HPDE6-E6E7 (cell line): ENCODE data around the gene SLA2.
"Not testable (repeated sequence)": the region's sequence is repeated elsewhere in the genome, so short reads cannot be mapped to it uniquely, and the experiment has no call there.

Experiments used
- DNase-seq: peaks from one replicate; pipeline ENCODE4 v3.0.0; 2011; ENCODE audit warnings: missing footprints; ENCODE audit errors: extremely low spot score

Gene SLA2, protein sequence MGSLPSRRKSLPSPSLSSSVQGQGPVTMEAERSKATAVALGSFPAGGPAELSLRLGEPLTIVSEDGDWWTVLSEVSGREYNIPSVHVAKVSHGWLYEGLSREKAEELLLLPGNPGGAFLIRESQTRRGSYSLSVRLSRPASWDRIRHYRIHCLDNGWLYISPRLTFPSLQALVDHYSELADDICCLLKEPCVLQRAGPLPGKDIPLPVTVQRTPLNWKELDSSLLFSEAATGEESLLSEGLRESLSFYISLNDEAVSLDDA

DNA sequence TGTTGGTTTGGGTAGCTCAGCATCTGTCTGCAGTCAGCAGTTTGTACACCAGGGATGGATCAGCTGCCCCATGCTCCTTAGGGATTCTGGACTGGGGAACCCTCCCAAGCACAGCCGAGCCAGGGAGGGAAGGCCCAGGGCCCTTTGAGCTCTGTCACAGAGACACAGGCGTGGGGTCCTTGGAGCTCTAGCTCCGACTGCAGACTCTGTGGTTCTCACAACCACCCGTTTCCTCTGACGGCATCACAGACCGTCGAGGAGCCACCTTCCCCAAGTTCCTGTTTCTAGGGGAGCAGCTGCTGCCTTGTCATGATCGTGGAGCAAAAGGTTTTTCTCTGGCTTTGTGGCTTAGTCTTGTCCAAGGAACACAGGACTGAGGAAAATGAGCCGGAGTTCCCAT lies at the start of gene SLA2:
Gene SLA2 (minus strand): TSS at position 199 of the 400 bp plus-strand sequence. CDS start 4,861 bp downstream, outside the sequence.
- no peak for DNase-seq

DNA sequence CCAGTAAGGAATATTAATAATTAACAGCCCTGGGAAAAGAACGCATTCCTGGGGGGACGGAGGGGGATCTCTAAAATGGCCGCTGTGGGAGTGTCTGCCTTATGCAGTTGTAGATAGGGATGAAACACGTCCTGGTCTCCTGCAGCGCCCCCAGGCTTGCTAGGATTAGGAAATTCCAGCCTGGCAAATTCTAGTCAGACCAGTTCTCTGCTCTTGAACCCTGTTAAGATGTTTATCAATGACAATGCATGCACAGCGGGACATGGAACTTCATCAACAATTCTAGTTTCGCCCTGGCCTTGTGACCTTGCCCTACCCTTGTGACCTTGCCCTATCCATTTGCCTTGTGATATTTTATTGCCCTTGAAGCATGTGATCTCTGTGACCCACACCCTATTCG lies 49.5 kb upstream of the SLA2 start:
- DNase-seq: not testable (repeated sequence)

DNA sequence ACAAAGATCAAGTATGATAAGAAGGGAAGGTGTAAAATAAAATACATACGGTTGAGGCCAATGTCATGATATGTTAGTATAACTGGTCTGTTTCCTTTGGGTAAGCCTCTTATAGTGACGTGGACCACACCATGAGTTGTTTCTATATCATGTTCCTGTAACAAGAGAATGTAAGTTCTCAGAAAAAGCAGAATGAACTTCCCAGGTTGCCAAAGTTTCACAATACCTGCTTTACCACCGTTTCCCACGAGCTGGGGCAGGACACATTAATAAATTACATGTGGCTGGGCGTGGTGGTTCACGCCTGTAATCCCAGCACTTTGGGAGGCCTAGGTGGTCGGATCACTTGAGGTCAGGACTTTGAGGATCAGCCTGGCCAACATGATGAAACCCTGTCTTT lies 42.6 kb upstream of the SLA2 start:
- no peak for DNase-seq

DNA sequence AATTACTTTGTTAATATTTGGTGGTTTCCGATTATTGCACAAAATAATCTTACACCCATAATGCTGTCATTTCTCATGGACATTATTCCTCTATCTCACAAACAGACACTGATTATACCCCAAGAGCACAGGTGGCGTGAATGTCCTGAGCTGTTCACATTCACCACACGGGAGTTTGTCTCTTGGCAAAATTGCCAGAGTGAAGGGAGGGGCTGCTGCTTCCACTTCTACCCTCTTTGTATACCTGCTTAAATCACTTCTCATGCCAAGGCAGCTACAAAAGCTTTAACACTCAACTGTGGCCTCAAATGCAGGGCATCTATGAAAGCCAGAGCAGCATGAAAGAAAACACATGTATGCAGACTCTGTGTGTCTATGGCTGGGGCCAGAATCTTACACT lies 41.9 kb upstream of the SLA2 start:
- DNase-seq: no peak

DNA sequence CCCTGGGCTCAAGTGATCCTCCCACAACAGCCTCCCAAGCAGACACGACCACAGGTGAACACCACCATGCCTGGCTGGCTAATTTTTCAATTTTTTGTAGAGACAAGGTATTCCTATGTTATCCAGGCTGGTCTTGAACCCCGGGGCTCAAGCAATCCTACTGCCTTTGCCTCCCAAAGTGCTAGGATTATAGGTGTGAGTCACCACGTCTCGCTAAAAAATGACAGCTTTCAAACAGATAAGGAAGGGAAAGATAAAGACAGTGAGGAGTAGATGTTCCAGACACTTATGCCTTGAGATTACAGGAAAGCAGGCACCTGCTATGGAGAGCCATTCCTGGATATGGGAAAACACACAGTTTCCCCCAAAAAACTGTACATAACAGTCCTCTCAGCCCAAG lies 40.9 kb upstream of the SLA2 start:
- DNase-seq: no peak

DNA sequence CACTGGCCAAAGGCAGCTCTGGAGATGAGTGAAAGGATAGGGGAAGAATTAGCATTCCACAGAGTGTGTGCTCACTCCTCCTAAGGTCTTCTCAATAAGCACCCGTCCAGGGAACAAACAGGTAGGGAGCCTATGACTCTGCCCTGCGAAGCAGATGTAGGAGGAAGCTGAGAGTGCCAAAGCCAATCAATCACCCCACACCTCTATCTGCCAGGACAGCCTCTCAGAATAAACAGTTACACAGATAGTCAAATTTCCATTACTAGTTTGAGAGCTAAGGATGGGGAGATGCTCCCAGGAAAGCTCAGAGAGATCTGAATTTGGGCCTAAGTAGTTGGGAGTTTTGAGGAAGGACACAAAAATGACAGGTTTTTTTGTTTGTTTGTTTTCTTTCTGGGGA lies 40.5 kb upstream of the SLA2 start:
- no peak for DNase-seq

DNA sequence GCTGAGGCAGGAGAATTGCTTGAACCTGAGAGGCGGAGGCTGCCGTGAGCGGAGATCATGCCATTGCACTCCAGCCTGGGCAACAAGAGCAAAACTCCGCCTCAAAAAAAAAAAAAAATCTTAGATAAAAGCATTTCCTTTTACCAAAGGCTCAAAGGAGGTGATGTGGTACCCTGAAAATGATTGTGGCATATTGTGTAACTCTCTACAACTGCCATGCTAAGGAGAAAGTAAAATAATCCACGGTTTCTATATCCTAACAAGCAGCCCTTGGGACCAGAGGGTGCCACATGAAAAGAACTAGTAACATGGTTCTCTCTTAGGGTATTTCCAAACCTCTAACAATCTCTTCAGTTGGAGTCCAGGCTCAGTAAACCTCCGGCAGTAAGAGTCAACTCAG lies 38.8 kb upstream of the SLA2 start:
- no peak for DNase-seq

DNA sequence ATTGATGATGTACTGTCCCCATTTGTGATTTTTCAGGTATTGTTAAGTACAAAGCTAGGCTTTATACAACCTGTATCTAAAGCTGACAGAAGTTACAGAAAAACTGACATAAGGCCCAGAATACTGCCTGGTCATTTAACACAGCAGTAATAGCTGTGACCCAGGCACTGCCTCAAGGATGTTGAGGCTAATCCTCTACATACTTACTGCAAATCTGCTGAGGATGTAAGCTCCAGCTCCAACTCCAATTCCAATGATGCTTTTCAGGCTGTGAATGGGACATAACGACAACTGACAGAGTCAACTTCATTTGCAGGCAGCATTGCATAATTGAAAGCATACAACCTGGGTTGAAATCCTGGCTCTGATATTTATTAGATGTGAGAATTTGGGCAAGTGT lies 36.3 kb upstream of the SLA2 start:
- no peak for DNase-seq

DNA sequence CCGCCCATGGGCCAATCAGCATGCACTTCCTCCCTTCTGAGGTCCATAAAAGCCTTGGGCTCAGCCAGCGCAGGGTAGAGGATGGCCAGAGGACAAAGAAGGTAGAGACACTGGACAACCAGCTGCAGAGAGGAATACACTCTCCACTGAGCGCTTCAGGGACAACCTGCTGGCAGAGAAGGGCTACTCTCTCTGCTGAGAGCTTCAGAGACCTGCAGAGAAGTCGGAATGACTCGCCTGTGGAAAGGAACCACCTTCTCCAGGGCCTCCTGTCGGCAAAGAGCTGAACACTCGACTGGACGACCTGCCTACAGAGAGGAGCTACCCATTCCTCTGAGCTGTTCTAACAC lies 31.4 kb upstream of the SLA2 start:
- DNase-seq: no peak

DNA sequence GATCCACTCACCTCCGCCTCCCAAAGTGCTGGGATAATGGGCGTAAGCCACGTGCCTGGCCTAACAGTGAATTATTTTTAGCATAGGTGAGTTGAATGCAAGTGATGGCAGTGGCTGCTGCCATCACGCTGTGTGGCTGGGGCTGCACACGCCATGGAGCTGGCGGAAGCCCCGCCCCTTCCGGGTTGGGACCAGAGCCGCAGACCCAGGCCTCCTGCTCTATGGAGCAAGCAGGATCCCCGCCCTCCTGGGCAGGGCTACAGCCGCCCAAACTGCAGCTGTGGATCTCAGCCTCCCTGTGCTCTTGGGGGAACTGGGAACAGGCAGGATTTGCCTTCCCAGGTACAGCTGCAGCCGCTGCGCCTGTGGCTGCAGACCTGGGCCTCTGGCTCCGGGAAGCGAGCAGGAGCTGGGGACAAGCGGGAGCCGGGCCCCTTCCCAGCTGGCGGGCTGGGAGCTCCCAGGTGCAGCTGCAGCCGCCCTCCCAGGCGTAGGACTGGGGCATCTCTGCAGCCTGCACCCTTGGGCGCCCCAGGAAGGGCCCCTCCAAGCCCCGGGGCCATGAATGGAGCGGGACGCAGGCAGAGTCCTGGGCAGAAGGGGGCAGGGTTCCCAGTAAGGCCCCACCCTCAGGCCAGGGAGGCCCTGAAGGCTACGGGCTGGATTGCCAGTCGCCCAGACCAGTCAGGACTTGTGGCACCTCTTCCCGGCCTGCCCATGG lies 30.9 kb upstream of the SLA2 start:
- no peak for DNase-seq

DNA sequence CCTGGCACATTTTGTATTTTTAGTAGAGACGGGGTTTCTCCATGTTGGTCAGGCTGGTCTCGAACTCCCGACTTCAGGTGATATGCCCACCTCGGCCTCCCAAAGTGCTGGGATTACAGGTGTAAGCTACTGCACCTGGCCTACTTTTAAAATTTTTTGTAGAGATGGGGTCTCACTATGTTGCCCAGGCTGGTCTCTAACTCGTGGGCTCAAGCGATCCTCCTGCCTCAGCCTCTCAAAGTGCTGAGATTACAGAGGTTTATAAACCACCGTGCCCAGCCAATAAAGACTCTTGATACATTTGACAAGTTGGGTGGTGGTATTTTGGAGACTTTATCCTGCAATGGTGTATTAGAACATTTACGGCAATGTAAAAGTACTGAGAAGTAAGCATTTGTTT lies 29.5 kb upstream of the SLA2 start:
- DNase-seq: not testable (repeated sequence)

DNA sequence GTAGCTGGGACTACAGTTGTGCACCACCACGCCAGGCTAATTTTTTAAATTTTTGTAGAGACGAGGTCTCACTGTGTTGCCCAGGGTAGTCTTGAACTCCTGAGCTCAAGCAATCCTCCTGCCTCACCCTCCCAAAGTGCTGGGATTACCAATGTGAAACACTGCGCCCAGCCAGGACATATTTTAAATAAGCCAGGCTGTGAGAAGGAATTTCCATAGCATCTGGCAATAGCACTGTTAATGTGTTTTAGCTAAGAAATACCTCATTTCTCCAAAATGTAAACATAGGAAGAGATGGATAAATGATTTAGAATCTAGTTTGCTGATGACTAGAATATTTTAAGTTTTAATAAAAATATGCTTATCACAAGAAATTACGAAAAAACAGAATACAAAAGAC lies 27.0 kb upstream of the SLA2 start:
- no peak for DNase-seq

DNA sequence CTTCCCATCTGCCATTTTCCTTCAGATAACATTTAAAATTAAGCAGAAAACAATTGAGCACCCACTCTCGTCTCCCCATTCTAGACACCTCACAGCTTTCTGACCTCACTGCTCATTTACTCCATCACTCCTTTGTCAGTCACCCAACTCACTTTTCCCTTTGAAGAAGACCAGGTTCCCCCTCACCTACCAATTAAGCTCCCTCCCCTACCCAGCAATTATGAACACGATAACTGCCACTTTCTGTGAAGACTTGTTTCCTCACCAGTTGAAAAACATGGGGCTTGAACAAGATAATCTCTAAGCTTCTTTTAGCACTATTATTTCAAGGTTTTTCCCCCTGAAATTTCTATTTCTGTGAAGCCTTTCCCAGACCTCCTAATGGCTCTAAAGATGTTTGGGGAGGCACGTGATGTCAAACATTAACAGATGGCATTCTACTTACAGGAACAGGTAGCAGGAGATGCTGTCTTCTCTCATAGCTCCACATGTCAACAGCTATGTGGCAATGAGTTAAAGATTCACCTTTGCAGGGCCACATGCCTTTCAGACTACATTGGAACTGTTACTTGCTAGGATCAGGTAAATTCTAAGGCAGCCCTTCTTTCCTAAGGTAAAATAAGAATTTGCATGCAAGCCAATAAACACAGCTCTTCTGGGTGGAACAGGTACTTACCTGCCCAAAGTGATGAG lies 24.8 kb upstream of the SLA2 start:
- no peak for DNase-seq

DNA sequence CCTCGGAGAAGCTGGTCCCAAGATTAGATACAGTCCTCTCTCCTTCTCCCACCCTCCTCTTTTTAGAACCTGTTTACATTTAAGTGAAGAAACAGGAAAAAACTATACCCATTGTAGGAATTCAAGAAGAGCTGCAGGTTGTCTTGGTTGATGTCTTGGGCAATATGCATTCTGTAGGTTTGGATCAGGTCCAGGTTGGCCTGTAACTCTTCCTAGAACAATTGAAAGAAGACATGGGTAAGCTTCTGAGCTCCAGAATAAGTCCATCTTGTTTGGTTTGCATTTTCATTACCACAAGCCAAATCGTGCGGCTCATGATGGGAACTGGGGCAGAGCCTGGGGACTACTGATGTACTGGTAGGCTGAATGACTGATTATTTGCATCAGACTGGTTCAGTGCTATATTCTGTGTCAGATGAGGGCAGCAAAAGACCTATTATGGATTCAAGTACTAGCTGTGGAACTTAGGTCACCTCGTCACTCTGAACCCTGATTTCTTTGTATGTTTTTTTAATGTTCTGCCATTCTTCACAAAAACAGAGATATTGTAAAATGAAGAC lies 20.3 kb upstream of the SLA2 start:
- no peak for DNase-seq

DNA sequence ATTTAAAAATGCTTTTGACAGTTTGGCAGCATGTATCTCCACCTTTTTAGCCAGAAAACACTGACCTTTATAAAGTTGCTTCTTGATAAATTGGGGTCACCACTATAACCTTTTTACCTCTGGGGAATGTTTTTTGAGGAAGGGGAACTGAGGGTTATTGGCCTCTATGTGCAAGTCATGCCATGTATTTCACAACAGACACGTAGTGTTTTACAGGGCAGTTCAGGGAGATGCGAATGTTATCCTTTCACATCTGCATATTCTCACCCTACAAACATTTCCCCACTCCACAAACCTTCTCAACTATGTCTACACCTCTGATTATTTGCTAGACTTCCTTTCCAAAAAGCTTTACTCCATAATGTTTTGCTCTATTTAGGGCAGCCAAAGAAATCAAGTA lies 17.0 kb upstream of the SLA2 start:
- no peak for DNase-seq

DNA sequence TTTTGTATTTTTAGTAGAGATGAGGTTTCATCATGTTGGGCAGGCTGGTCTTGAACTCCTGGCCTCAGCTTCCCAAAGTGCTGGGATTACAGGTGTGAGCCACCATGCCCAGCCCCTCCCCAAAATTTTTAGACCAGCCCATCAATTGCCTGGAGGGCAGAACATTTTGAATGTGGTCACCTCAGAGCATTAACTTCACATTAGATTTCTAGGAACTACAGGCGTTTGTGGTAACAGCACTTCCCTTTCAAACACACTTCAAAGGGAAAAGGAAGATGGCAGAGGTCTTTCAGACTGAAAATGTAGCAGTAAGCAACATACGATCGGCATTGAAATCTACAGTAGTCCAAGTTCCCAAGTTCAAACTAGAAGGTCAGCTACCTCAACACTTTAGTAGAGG lies 12.3 kb upstream of the SLA2 start:
- no peak for DNase-seq

DNA sequence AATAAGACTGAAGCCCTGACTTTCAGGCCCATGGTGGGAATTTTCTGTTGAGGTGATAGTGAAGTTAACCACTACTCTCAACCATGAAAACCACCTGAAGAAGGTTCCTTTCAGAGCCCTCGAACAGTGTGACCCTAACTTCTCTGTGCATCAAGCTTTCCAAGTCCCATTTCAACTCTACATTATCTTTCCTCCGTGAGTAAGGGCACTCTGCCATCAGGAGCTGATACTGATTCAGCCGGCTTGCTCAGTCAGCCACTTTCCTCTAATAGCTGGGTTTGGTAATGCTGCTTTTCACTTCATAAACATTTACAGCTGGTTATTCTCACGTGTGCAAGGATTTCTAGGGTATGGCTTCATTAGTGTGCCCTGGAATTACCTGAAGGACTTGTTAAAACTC lies 10.7 kb upstream of the SLA2 start:
- DNase-seq: no peak

DNA sequence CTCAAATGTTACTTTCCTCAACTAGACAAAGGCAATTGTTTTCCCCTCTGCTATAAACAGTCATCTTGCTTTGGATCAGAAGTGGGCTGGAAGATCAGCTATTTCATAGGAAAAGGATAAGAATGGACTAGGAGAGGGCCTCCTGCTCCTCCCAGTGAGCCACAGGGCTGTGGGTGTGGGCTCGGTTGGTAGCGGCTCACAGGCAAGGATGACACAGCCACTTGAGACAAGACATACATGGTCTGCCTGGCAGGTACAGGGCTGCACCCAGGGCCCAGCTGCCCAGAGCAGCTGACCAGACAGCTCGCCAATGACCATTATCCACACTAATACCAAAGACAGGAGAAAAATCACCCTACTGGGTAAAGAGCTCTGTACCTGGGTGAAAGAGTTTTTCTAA lies 9.0 kb upstream of the SLA2 start:
- DNase-seq: no peak

DNA sequence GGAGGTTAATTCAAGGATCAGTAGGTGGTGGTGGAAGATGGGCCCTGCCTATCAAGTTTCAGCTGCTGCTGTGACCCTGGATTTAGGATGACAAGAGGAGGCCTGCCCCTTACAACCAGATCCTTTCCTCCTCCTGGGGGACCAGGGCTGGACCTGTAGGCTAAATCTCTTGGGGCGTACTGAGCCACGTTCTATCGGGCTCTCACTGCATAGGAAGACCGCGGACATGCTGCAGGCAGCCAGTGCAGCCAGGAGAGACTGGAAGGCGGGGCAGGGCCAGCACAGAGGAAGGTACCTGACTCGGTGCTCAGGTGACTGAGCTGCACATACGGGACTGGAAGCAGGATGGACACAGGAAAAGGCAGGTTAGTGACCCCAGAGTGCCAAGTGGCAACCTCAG lies 8.5 kb upstream of the SLA2 start:
- DNase-seq: no peak

DNA sequence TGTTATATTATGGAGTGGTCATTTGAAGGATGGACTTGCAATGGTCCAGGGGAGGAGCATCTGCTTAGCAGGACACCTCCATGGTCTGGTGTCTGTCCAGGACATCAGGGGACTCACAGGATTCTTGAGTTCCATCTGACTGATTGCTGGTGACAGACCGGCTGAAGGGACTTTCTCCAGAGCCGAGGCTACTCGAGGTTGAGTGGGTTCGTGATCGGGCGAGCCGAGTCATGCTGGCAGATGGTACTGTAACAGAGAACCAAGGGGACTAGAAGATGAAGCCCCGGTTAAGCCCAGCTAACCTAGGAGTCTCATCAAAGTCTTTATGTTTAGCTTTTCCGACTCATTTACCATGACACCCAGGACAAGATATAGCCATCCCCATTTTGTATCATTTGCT lies 7.5 kb upstream of the SLA2 start:
- no peak for DNase-seq

DNA sequence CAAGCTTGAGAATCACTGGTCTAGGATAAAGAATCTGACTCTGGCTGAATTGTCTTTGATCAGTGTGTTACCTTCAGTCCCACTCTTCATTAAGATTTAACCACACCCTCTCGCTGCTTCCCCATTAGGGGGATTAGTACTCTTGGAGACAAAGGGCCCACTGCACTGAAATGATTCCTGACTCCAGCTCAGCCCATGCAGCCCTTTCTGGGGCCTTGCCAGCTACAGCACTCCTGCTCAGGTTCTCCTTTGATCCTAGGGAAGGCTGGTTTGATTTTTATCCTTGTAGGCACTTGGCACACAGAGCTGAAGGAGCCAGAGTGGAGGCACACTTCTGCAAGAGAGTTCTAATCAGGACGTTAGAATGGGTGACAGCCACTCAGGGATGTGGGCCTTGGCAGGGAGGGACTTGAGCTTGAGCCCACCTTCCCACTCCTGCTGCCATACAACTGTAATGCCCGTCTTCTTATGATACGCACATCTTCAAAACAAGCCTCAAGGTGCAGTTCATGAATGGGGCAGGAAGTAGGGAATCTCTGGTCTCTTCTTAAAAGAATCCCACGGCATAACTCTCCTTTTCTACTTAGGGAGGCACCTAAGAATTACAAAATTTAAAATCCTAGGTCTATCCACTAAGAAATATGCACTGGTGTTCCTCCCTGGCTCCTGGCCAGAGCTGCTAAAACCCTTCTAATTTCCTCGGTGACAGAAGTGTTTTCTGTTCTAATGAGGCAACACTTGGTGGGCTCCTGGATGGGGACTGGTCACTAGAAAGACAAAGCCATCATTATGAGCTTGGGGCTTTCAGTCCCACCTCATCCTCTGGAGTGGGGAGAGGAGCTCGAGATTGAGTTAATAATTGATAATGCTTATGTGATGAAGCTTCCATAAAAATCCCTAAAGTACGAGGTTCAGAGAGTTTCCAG lies 1.5 kb upstream of the SLA2 start:
- no peak for DNase-seq

DNA sequence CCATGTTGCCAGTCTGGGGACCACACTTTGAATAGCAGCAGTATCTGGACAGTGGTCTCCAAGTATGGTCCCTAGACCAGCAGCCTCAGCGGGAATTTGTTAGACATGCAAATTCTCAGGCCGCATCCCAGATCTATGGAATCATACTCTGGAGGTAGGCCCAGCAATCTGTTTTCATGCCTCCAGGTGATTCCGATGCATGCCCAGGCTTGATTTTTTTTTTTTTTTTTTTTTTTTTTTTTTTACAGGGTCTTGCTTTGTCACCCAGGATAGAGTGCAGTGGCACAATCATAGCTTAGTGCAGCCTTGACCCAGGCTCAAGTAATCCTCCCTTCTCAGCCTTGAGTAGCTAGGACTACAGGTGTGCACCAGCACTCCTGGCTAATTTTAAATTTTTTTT lies 682 bp upstream of the SLA2 start:
- DNase-seq: no peak
